ENCODE results near the gene PDRG1. TPM values are rescaled to one million over a fixed set of nuclear protein-coding genes. Genes with fewer than 3 reads are reported as not detected.

The PDRG1 gene
- polyA plus RNA-seq, 1 donor from 2014 or later = 50.6 TPM

DNA sequence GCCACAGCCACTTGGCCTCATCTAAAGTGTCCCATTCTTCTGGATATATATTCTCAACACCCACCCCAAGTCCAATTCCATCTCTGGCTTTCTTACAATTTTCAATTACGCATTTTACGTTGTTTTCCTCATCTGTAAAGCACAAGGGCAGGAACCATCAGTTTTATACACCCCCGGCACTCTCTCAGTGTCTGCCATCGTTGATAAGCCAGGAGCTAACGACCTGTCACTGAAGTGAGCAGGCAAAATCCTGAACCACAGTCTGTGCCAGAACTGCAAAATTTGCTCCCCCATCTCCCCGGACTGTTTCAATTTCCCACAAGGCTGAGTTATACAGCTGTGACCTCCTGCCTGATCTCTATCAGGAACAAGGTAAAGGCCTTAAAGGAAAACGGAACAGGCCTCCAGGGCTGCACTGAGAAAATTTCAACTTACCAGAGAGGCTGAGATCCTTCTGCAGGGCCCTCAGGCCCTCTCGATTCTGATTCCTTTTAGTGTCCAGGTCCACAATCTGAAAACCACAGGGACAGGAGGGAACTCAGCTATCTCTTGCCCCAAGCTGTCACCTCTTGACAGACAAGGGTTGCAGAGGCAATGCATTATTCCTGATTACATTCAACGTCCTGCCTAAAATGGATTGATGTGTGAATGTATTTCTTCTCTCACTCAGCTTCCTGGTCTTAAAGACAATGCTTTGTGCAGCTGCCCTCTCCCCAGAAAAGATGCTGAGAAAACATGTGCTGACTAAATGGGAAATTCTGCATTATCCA is 1.8 kb downstream of the PDRG1 start:
- H3K9me3 ChIP-seq (ENCODE audit: low read length) = no peaks in the 10 kb centered on the region
- peak overlapping the region; percentile 71 for H3K4me3 ChIP-seq (ENCODE audit: low read length)
- TF ChIP-seq EZH2 (IDR thresholded peaks at IDR 0.05; ENCODE audit: borderline replicate concordance, insufficient read depth, low read length, poor library complexity, severe bottlenecking) (no peak), TAF1 (IDR thresholded peaks at IDR 0.05; ENCODE audit: low read depth) (no peak), MXI1 (conservative IDR thresholded peaks at IDR 0.05; ENCODE audit: poor library complexity, severe bottlenecking) (no peak), RAD21 (conservative IDR thresholded peaks at IDR 0.05) (no peak)
- TF ChIP-seq, protein P1, sequence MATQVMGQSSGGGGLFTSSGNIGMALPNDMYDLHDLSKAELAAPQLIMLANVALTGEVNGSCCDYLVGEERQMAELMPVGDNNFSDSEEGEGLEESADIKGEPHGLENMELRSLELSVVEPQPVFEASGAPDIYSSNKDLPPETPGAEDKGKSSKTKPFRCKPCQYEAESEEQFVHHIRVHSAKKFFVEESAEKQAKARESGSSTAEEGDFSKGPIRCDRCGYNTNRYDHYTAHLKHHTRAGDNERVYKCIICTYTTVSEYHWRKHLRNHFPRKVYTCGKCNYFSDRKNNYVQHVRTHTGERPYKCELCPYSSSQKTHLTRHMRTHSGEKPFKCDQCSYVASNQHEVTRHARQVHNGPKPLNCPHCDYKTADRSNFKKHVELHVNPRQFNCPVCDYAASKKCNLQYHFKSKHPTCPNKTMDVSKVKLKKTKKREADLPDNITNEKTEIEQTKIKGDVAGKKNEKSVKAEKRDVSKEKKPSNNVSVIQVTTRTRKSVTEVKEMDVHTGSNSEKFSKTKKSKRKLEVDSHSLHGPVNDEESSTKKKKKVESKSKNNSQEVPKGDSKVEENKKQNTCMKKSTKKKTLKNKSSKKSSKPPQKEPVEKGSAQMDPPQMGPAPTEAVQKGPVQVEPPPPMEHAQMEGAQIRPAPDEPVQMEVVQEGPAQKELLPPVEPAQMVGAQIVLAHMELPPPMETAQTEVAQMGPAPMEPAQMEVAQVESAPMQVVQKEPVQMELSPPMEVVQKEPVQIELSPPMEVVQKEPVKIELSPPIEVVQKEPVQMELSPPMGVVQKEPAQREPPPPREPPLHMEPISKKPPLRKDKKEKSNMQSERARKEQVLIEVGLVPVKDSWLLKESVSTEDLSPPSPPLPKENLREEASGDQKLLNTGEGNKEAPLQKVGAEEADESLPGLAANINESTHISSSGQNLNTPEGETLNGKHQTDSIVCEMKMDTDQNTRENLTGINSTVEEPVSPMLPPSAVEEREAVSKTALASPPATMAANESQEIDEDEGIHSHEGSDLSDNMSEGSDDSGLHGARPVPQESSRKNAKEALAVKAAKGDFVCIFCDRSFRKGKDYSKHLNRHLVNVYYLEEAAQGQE (IDR thresholded peaks at IDR 0.05; ENCODE audit: borderline replicate concordance) = no peak
- TF ChIP-seq, protein P2, sequence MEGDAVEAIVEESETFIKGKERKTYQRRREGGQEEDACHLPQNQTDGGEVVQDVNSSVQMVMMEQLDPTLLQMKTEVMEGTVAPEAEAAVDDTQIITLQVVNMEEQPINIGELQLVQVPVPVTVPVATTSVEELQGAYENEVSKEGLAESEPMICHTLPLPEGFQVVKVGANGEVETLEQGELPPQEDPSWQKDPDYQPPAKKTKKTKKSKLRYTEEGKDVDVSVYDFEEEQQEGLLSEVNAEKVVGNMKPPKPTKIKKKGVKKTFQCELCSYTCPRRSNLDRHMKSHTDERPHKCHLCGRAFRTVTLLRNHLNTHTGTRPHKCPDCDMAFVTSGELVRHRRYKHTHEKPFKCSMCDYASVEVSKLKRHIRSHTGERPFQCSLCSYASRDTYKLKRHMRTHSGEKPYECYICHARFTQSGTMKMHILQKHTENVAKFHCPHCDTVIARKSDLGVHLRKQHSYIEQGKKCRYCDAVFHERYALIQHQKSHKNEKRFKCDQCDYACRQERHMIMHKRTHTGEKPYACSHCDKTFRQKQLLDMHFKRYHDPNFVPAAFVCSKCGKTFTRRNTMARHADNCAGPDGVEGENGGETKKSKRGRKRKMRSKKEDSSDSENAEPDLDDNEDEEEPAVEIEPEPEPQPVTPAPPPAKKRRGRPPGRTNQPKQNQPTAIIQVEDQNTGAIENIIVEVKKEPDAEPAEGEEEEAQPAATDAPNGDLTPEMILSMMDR (IDR thresholded peaks at IDR 0.05; ENCODE audit: poor library complexity, severe bottlenecking) = no peak
- H3K9me2 ChIP-seq (ENCODE audit: insufficient read depth, low read length) = no peaks in the 10 kb centered on the region
- H2AFZ ChIP-seq (ENCODE audit: low read depth, low read length) = no peak overlapping the region
- H3K36me3 ChIP-seq (ENCODE audit: insufficient read depth, low read length) = peaks cover 15% of the 10 kb centered on the region
- H3K79me2 ChIP-seq (replicated peaks; ENCODE audit: insufficient read depth, low read length) = peaks cover 23% of the 10 kb centered on the region
- peak overlapping the region; percentile 76 for H3K4me2 ChIP-seq (ENCODE audit: low read length)
- H4K20me1 ChIP-seq (ENCODE audit: insufficient read depth) = no peaks in the 10 kb centered on the region
- no peaks in the 10 kb centered on the region for H3F3A ChIP-seq (ENCODE audit: insufficient read depth, low read length, poor library complexity, severe bottlenecking)
- H3K9ac ChIP-seq (ENCODE audit: low read length) = peak overlapping the region; percentile 81
- H3K27ac ChIP-seq (ENCODE audit: low read length) = no peak overlapping the region
- no peaks in the 10 kb centered on the region for H3K27me3 ChIP-seq (ENCODE audit: insufficient read depth, low read depth, low read length)

DNA sequence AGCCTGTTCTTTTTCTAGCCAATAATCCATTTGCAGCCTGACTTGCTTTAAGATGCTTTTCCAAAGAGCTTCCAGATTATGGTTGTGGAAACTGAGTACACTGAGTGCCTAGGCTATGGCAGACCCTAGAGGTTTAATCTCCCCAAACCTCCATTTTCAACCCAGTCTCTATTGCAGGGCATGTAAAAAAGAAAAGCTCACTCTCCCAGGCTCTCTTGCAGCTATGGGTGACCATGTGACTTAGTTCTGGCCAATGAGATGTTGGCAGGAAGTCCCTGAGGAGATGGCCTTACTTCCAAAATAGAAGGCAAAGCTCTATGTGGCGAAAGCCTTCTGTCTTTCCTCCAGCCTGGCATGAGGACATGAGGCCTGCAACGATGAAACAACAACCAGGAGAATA is 3.8 kb downstream of the PDRG1 start:
- H3K9me3 ChIP-seq (ENCODE audit: low read length) = no peaks in the 10 kb centered on the region
- H3K27me3 ChIP-seq (ENCODE audit: insufficient read depth, low read depth, low read length) = no peaks in the 10 kb centered on the region
- no peak overlapping the region for H3K4me3 ChIP-seq (ENCODE audit: low read length)
- TF ChIP-seq SMC3 (conservative IDR thresholded peaks at IDR 0.05; ENCODE audit: poor library complexity) = no peak
- TF ChIP-seq MXI1 (conservative IDR thresholded peaks at IDR 0.05; ENCODE audit: poor library complexity, severe bottlenecking) = no peak
- TF ChIP-seq EZH2 (IDR thresholded peaks at IDR 0.05; ENCODE audit: borderline replicate concordance, insufficient read depth, low read length, poor library complexity, severe bottlenecking) = no peak
- TF ChIP-seq, protein P1 (IDR thresholded peaks at IDR 0.05; ENCODE audit: borderline replicate concordance) = no peak
- no peak for TF ChIP-seq RAD21 (conservative IDR thresholded peaks at IDR 0.05)
- TF ChIP-seq TAF1 (IDR thresholded peaks at IDR 0.05; ENCODE audit: low read depth) = no peak
- TF ChIP-seq, protein P2 (IDR thresholded peaks at IDR 0.05; ENCODE audit: poor library complexity, severe bottlenecking) = no peak
- no peak for TF ChIP-seq POLR2AphosphoS5 (IDR thresholded peaks at IDR 0.05)
- TF ChIP-seq EP300 (conservative IDR thresholded peaks at IDR 0.05; ENCODE audit: poor library complexity, severe bottlenecking) = no peak
- no peaks in the 10 kb centered on the region for H3F3A ChIP-seq (ENCODE audit: insufficient read depth, low read length, poor library complexity, severe bottlenecking)
- no peaks in the 10 kb centered on the region for H3K9me2 ChIP-seq (ENCODE audit: insufficient read depth, low read length)
- no peaks in the 10 kb centered on the region for H4K20me1 ChIP-seq (ENCODE audit: insufficient read depth)
- no peak overlapping the region for H3K4me2 ChIP-seq (ENCODE audit: low read length)
- H3K27ac ChIP-seq (ENCODE audit: low read length) = no peak overlapping the region
- peaks cover 15% of the 10 kb centered on the region for H3K36me3 ChIP-seq (ENCODE audit: insufficient read depth, low read length)
- H3K79me2 ChIP-seq (replicated peaks; ENCODE audit: insufficient read depth, low read length) = peaks cover 23% of the 10 kb centered on the region
- H3K9ac ChIP-seq (ENCODE audit: low read length) = no peak overlapping the region
- no peak overlapping the region for H2AFZ ChIP-seq (ENCODE audit: low read depth, low read length)
